GM10847 (cell line): ENCODE data around the gene KLF9.

ENCODE experiments used
- POLR2A ChIP-seq: IDR thresholded peaks from 2 replicates; pipeline ENCODE4 v1.6.1; 2011; ENCODE audit not compliant: insufficient read length; ENCODE audit errors: extremely low read depth

KLF9 gene

GRCh38 chr9:70412832-70413463, 1.5 kb downstream of the KLF9 start:
- no peak for TF ChIP-seq POLR2A

- no peak for TF ChIP-seq POLR2A
Observed at GRCh38 chr9:70411930-70412831, 2.3 kb downstream of the KLF9 start.

- TF ChIP-seq POLR2A, result no peak
Observed at GRCh38 chr9:70411121-70411929, 3.1 kb downstream of the KLF9 start.

GRCh38 chr9:70410368-70410767, 4.1 kb downstream of the KLF9 start:
- no peak for TF ChIP-seq POLR2A

GRCh38 chr9:70409800-70410199, 4.7 kb downstream of the KLF9 start:
- no peak for TF ChIP-seq POLR2A

GRCh38 chr9:70409280-70409679, 5.2 kb downstream of the KLF9 start:
- TF ChIP-seq POLR2A, result no peak

GRCh38 chr9:70408393-70409040, 5.9 kb downstream of the KLF9 start:
- no peak for TF ChIP-seq POLR2A

GRCh38 chr9:70407081-70407503, 7.4 kb downstream of the KLF9 start:
- TF ChIP-seq POLR2A, result no peak

GRCh38 chr9:70406434-70406862, 8.0 kb downstream of the KLF9 start:
- TF ChIP-seq POLR2A, result no peak

GRCh38 chr9:70405808-70406433, 8.5 kb downstream of the KLF9 start:
- TF ChIP-seq POLR2A, result no peak

GRCh38 chr9:70404261-70404660, 10.2 kb downstream of the KLF9 start:
- no peak for TF ChIP-seq POLR2A

GRCh38 chr9:70403618-70404025, 10.8 kb downstream of the KLF9 start:
- no peak for TF ChIP-seq POLR2A

- no peak for TF ChIP-seq POLR2A
Observed at GRCh38 chr9:70403166-70403565, 11.3 kb downstream of the KLF9 start.

GRCh38 chr9:70402213-70402612, 12.2 kb downstream of the KLF9 start:
- no peak for TF ChIP-seq POLR2A
